Spleen (tissue), 7 donors: Measurements from ENCODE around the gene CIDEB.

Experiments
- CTCF ChIP-seq, 11 experiments: fragments of 200-600 bp in 7 of 11; fragments of 450-650 bp in 4 of 11; sonication (generic) in 4 of 11; IDR thresholded peaks in 8 of 11; conservative IDR thresholded peaks in 3 of 11; 1 replicate in 7 of 11; 2 replicates in 4 of 11; pipeline versions ENCODE4 v1.4.0 to v1.8.0; 2016 to 2021; ENCODE audit warnings: antibody characterized with exemption in 11 of 11, inconsistent platforms in 4 of 11, mild to moderate bottlenecking in 1 of 11
- POLR2A ChIP-seq, 3 donors: fragments of 450-650 bp; IDR thresholded peaks; one replicate each; pipeline ENCODE4 v1.5.1; 2017; ENCODE audit warnings: antibody characterized with exemption in 3 of 3, mild to moderate bottlenecking in 1 of 3
- POLR2AphosphoS5 ChIP-seq, 3 donors: sonication (generic); formaldehyde crosslinking; IDR thresholded peaks; one replicate each; pipeline ENCODE4 v1.5.1; 2017; ENCODE audit warnings: antibody characterized with exemption in 3 of 3
- donor health status: DM: no; HTN: no; CAD: no; lungs with moderate emphysema.
- donor health status: DM: no; HTN: no; CAD: no.
- donor health status: DM: no; HTN: no; CAD: no.

GRCh38 chr14:24349742-24350141 lies 42.0 kb upstream of the CIDEB start:
- TF ChIP-seq CTCF (IDR thresholded peaks at IDR 0.05 in 8 of 11, conservative IDR thresholded peaks at IDR 0.05 in 3 of 11) (no peak), POLR2AphosphoS5 (IDR thresholded peaks at IDR 0.05) (no peak), POLR2A (IDR thresholded peaks at IDR 0.05) (no peak)
